AG09309 (cell line): Measurements from ENCODE around the gene STEAP1B.
"Not testable (repeated sequence)": the region's sequence is repeated elsewhere in the genome, so short reads cannot be mapped to it uniquely, and the experiment has no call there.

Source experiments
- DNase-seq: peaks from one replicate; pipeline ENCODE4 v3.0.0-alpha.2; 2010; ENCODE audit warnings: low read depth
- H3K4me3 ChIP-seq: 2 replicates; pipeline ENCODE4 v1.5.1; 2011; ENCODE audit warnings: mild to moderate bottlenecking, low read depth, low read length, moderate library complexity; ENCODE audit not compliant: control insufficient read depth
- TF ChIP-seq, protein P1 (sequence below): IDR thresholded peaks from 2 replicates; pipeline ENCODE4 v1.5.1; 2011; ENCODE audit warnings: mild to moderate bottlenecking, low read depth, low read length, inconsistent platforms; ENCODE audit not compliant: insufficient read depth, control insufficient read depth; ENCODE audit errors: missing control alignments

The STEAP1B gene

DNA sequence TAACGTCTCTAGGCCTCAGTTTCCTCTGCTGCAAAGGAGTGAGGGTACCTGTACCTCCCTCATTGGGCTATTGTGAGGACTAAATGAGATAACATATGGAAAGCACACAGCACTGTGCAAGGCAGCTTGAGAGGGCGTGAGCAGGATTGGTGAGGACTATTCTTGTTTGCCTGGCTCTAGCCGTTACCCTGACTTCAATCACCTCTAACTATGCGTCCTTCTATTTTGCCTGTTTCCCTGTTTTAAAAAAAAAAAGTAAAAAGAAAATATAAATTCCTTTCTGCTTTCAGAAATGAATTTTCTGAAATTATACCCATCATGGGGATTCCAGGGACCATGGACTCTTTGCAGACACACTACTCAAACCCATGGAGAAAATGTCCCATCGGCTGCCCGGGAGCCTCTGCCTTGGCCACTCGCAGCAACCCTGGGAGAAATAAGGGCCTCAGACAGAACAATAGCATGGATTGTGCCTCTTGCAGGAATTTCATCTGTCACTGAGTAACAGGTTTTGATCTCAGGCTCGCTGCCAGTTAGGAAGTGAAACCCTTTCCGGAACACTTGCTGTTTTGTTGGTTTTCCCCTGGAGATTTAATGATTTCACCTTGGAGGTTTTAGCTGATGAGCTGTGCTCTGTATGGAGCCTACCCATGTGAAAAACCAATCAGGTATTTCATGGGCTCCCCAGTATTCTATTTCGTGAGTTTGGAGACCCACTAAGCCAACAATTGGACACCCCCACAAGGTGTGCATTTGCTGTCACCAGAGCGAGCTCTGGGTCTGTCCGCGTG lies 55.6 kb downstream of the STEAP1B start:
- no peak for DNase-seq
- no peak overlapping the region for H3K4me3 ChIP-seq

DNA sequence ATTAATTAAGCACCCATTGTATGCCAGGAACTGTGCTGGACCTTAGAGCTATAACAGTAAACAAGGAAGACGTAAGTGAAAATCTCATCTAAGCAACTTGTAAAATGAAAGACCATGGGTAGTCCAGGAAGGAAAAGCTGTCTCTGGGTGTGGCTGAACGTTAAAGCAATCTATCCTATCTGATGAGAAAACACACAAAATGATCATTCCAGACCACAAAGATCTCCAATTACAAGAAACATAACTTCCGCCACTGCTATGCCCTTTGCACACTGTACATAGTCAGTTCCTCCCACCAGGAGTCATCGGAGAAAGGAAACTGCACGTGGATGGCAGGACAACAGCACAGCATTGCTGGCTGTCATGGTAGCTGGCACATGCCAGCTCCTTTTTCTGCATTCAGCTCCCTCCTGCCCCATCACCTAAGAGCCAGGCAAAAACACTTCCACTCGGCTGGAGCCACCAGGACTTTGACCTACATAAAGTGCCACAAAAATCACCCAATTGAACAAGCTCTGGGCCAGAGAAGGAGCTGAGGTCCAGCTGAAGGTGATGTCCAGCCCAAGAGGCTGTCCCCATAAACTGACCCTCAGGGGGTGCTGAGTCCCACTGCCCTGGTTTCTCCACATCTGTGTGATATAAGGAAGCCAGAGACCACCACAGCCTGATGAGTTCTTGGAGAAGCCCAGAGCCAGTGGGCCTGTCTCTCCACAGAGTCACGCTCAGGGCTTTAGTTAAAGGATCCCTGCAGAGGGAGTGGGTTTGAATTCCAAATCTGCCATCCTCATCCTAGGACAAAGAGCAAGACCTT lies 56.4 kb downstream of the STEAP1B start:
- no peak for DNase-seq
- TF ChIP-seq, protein P1, sequence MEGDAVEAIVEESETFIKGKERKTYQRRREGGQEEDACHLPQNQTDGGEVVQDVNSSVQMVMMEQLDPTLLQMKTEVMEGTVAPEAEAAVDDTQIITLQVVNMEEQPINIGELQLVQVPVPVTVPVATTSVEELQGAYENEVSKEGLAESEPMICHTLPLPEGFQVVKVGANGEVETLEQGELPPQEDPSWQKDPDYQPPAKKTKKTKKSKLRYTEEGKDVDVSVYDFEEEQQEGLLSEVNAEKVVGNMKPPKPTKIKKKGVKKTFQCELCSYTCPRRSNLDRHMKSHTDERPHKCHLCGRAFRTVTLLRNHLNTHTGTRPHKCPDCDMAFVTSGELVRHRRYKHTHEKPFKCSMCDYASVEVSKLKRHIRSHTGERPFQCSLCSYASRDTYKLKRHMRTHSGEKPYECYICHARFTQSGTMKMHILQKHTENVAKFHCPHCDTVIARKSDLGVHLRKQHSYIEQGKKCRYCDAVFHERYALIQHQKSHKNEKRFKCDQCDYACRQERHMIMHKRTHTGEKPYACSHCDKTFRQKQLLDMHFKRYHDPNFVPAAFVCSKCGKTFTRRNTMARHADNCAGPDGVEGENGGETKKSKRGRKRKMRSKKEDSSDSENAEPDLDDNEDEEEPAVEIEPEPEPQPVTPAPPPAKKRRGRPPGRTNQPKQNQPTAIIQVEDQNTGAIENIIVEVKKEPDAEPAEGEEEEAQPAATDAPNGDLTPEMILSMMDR = no peak
- H3K4me3 ChIP-seq = no peak overlapping the region

More for the DNA sequence above, 55.6 kb downstream of the STEAP1B start:
- TF ChIP-seq, protein P1 = no peak

DNA sequence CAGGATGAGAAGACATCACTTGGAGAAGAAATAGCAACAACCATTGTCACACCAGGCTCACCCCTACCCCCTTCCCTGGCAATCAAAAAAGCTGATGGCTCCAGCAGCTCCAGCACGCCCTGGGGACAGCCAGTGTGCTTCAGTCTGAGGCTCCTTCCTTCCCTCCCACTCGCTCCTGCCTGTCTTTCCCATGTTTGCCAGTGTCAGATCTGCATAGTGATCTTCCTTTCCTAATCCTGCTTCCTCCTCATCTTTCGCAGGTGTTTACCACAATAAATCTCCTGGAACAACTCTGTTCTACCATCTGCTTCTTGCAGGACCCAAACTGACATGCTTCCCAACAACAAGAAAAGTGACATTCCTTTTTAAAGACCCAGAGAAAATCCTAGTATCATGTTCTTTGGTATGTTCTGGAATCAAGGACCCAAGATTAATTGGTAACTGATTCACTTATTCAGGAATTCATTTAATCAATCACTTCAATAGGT lies 57.1 kb downstream of the STEAP1B start:
- no peak overlapping the region for H3K4me3 ChIP-seq
- no peak for DNase-seq
- TF ChIP-seq, protein P1 = no peak

DNA sequence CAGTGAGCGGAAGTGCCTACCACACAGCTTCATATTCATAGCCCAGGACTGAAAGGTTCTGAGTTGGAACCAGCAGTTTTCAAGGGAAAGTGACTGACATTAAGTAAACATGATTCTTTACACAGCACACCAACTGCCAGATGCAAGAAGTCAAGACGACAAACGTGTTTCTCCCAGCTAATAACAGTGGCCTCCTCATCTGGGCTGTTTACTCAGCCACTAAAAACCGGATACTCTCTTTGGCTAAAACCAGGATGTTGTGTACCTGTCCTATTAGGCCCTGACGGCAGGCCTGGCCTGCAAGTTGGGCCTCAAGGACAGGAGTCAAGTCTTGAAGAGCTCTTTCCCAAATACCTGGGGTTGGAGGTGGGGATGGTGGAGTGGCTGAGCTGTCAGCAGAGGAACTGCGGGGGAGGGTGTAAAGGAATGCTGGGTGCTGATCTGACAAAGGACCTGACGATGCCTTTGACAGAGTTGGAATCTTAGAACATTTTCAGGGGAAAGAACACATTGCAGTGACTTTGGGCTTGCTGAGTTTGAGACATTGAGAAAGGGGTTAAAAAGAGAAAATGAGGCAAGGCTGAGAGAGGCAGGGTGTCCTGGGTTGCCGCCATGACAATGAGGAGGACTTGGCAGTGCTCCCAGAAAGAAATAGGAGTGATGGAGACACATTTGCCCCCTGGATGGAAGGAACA lies 57.7 kb downstream of the STEAP1B start:
- TF ChIP-seq, protein P1 = no peak
- no peak for DNase-seq
- no peak overlapping the region for H3K4me3 ChIP-seq

DNA sequence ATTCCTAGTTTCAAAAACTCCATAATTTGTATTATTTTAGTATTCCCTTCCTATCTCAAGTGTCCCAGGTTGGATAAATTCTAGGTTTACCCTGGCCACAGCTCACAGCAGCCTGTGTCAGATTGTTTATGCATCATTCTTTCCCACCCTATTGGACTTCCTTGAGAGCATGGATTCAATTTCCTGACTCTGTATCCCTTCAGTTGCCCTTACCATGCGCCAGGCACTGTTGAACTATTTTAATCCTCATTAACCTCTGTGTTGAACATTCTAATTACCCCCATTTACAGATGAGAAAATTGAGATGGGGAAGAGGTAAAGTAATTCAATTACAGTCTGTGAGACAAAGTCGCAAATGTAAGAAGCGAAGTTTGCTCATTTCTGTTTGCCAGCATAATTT lies 58.8 kb downstream of the STEAP1B start:
- H3K4me3 ChIP-seq = no peak overlapping the region
- DNase-seq = no peak
- TF ChIP-seq, protein P1 = no peak

DNA sequence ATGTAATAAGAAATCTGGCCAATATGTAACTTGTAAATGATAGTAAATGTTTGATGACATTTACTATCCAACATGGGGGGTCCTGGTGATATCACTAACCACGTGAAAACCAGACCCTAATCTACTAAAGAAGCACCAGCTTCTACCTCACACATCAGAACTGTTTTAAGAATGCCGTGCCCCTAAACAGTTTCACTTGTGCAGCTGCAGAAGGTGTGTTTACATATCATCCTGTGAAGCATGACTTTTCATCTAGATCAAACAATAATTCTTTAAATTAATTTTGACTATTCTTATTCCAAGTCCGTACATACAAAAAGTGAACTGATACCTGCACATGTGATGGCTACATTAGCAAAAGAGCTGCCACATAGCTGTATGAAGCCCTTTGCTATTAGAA lies 61.0 kb downstream of the STEAP1B start:
- TF ChIP-seq, protein P1 = no peak
- H3K4me3 ChIP-seq = no peak overlapping the region
- DNase-seq = no peak

DNA sequence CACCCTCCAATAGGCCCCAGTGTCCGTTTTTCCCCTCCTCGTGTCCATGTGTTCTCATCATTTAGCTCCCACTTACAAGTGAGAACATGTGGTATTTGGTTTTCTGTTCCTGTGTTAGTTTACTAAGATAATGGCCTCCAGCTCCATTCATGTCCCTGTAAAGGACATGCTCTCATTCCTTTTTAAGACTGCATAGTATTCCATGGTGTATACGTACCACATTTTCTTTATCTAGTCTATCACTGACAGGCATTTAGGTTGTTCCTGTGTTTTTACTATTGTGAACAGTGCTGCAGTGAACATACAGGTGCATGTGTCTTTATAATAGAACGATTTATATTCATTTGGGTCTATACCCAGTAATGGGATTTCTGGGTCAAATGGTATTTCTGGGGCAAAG lies 63.4 kb downstream of the STEAP1B start:
- DNase-seq, H3K4me3 ChIP-seq: not testable (repeated sequence)
